GM13976 (cell line): ENCODE data around the gene RAET1E.
"Not testable (repeated sequence)": the region's sequence is repeated elsewhere in the genome, so short reads cannot be mapped to it uniquely, and the experiment has no call there.

Experiments
- DNase-seq: peaks from one replicate; pipeline ENCODE4 v3.0.0; 2012; ENCODE audit warnings: low spot score
- CTCF ChIP-seq: IDR thresholded peaks from 2 replicates; pipeline ENCODE4 v1.5.1; 2012; ENCODE audit warnings: borderline replicate concordance, mild to moderate bottlenecking; ENCODE audit not compliant: insufficient read depth; ENCODE audit errors: extremely low read depth, missing control alignments, control extremely low read depth
- in situ Hi-C: fragments of 300-500 bp; cut with MboI; formaldehyde crosslinking; loops from one replicate; pipeline ENCODE4 v1.12.0; 2022; ENCODE audit warnings: low sequenced_read_pairs, mixed read lengths, inconsistent platforms; ENCODE audit not compliant: unreplicated experiment

Gene RAET1E

GRCh38 chr6:149867876-149868640 is 29.9 kb downstream of the RAET1E start:
- no peak for TF ChIP-seq CTCF
- DNase-seq, result no peak

GRCh38 chr6:149864578-149865535 is 33.1 kb downstream of the RAET1E start:
- in situ Hi-C loops, result no loop called here
- peak; percentile 72 for DNase-seq
- TF ChIP-seq CTCF, result peak; percentile 62

More at GRCh38 chr6:149867876-149868640, 29.9 kb downstream of the RAET1E start:
- in situ Hi-C loops, result no loop called here

- no peak for TF ChIP-seq CTCF
- in situ Hi-C loops, result no loop called here
- DNase-seq, result peak; percentile 96
These were observed 34.0 kb downstream of the RAET1E start, which contains the start of gene LRP11 for GRCh38 chr6:149863698-149864577. Gene LRP11 (minus strand): TSS chr6:149864359. CDS start chr6:149864020, 339 bp downstream.

- in situ Hi-C loops, result no loop called here
- DNase-seq, result peak; percentile 64
- no peak for TF ChIP-seq CTCF
These were observed 34.8 kb downstream of the RAET1E start for GRCh38 chr6:149862922-149863697.

- DNase-seq, in situ Hi-C loops: not testable (repeated sequence)
These were observed 35.5 kb downstream of the RAET1E start for GRCh38 chr6:149862424-149862738.

GRCh38 chr6:149861603-149862423 is 36.1 kb downstream of the RAET1E start:
- in situ Hi-C loops, result no loop called here
- TF ChIP-seq CTCF, result no peak
- no peak for DNase-seq
